Suprapubic skin (tissue), 3 donors: ENCODE measurements around the gene DNLZ.

Experiments used
- POLR2A ChIP-seq, 2 donors: fragments of 450-650 bp; IDR thresholded peaks; one replicate each; pipeline ENCODE4 v1.6.1; 2017; ENCODE audit warnings: antibody characterized with exemption in 2 of 2, mild to moderate bottlenecking in 2 of 2, moderate library complexity in 2 of 2
- TF ChIP-seq, protein P1 (sequence below), 2 donors: fragments of 200-600 bp in 1 of 2; fragments of 450-650 bp in 1 of 2; sonication (generic) in 1 of 2; IDR thresholded peaks; one replicate each; pipeline ENCODE4 v1.5.1; 2016 to 2019; ENCODE audit warnings: antibody characterized with exemption in 2 of 2, mild to moderate bottlenecking in 1 of 2, moderate library complexity in 1 of 2

DNA sequence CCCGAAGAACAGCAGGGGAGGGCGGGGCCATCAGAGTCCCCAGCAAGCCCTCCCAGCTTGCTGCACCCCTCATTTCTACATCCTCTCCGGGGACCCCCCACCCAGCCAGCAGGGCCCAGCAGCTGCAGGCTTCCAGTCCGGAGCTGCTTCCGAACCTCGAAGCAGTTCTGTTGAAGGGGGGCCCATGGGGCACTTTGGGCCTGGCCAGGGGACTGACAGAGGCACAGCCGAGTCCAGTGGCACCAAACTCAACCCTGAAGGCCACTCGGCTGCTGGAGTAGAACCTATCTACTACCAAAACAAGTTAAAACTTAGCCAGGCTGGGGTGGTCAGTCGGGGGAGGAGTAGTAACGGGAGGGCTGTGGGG, 51.6 kb downstream of the DNLZ start:
- TF ChIP-seq POLR2A (IDR thresholded peaks at IDR 0.05) = no peak
- TF ChIP-seq, protein P1, sequence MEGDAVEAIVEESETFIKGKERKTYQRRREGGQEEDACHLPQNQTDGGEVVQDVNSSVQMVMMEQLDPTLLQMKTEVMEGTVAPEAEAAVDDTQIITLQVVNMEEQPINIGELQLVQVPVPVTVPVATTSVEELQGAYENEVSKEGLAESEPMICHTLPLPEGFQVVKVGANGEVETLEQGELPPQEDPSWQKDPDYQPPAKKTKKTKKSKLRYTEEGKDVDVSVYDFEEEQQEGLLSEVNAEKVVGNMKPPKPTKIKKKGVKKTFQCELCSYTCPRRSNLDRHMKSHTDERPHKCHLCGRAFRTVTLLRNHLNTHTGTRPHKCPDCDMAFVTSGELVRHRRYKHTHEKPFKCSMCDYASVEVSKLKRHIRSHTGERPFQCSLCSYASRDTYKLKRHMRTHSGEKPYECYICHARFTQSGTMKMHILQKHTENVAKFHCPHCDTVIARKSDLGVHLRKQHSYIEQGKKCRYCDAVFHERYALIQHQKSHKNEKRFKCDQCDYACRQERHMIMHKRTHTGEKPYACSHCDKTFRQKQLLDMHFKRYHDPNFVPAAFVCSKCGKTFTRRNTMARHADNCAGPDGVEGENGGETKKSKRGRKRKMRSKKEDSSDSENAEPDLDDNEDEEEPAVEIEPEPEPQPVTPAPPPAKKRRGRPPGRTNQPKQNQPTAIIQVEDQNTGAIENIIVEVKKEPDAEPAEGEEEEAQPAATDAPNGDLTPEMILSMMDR (IDR thresholded peaks at IDR 0.05) = no peak
